Body of pancreas (tissue), 4 donors: ENCODE results near the gene STAMBPL1.

ENCODE experiments used
- CTCF ChIP-seq, 7 experiments: fragments of 450-650 bp in 4 of 7; fragments of 200-600 bp in 3 of 7; sonication (generic) in 3 of 7; IDR thresholded peaks; one replicate each; pipeline ENCODE4 v1.5.1; 2016 to 2019; ENCODE audit warnings: antibody characterized with exemption in 7 of 7
- POLR2A ChIP-seq, 3 donors: fragments of 450-650 bp; IDR thresholded peaks; one replicate each; pipeline ENCODE4 v1.6.1; 2016; ENCODE audit warnings: antibody characterized with exemption in 3 of 3, mild to moderate bottlenecking in 2 of 3

DNA sequence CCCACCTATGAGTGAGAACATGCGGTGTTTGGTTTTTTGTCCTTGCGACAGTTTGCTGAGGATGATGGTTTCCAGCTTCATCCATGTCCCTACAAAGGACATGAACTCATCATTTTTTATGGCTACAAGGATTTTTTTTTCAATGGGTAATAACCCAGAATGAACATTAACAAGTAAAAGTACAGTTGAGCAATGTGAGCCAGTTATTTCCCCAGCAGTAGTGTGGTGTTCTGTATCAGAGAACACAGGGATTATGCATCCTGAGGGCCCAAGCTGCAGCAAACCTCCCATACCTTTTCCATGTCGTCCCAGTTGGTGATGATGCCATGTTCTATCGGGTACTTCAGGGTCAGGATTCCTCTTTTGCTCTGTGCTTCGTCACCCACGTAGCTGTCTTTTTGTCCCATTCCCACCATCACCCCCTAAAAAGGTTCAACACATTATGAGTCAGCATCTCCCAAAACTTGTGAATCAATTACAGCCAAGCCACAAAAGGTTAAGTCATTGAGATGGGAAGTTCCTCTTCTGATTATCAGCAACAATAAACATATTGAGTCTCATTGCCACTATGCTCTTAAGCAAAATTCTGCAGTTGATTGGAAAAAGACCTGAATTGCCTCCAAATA, 67.0 kb downstream of the STAMBPL1 start:
- TF ChIP-seq POLR2A (IDR thresholded peaks at IDR 0.05) (no peak), CTCF (IDR thresholded peaks at IDR 0.05) (no peak)
